A549 (cell line): ENCODE results near the gene ADPRHL1. TPM values are rescaled to one million over a fixed set of nuclear protein-coding genes. Genes with fewer than 3 reads are reported as not detected.
"Not testable (repeated sequence)": the region's sequence is repeated elsewhere in the genome, so short reads cannot be mapped to it uniquely, and the experiment has no call there.

Experiments used
- ATAC-seq, 2 experiments: fragments of 200-7000 bp in 1 of 2; fragments of >200 bp in 1 of 2; cut with Nextera tagmentation in 1 of 2; cut with Tn5 transposase in 1 of 2; 3 replicates each; pipeline versions ENCODE4 v1.8.0 to v1.9.1; 2018 to 2020; ENCODE audit warnings: mild to moderate bottlenecking in 1 of 2, moderate library complexity in 1 of 2
- CTCF ChIA-PET: fragments of 300-600 bp; sonication (Branson Sonifier 250); formaldehyde crosslinking; extraction: SDS; loops from one replicate; lab custom pipeline; 2021; ENCODE audit warnings: antibody characterized with exemption, inconsistent platforms; lab: Yijun Ruan, JAX
- POLR2A ChIA-PET: fragments of 350-600 bp; formaldehyde crosslinking; extraction: SDS; loops from one replicate; lab custom pipeline; 2021; ENCODE audit warnings: antibody characterized with exemption, inconsistent platforms; lab: Yijun Ruan, JAX
- DNase-seq, 2 experiments: peaks; one replicate each; pipeline versions ENCODE4 v3.0.0 to v3.0.0-alpha.2; 2011 to 2016; ENCODE audit warnings: low read depth in 1 of 2, low spot score in 1 of 2
- FAIRE-seq: peaks from 2 replicates; lab custom pipeline; 2011; peaks lifted over from hg19 to GRCh38; lab: Jason Lieb, UNC
- H3K27ac ChIP-seq, 2 experiments: fragments of >200 bp; sonication (Bioruptor Twin); formaldehyde crosslinking; 3 replicates each; pipeline ENCODE4 v1.5.1; 2016 to 2017
- H3K4me1 ChIP-seq: fragments of >200 bp; sonication (Bioruptor Twin); formaldehyde crosslinking; 3 replicates; pipeline ENCODE4 v1.6.1; 2016
- H3K4me2 ChIP-seq: fragments of >200 bp; sonication (Bioruptor Twin); formaldehyde crosslinking; 3 replicates; pipeline ENCODE4 v1.6.1; 2016
- H3K4me3 ChIP-seq: fragments of >200 bp; sonication (Bioruptor Twin); formaldehyde crosslinking; 3 replicates; pipeline ENCODE4 v1.5.1; 2016
- H3K9me3 ChIP-seq: fragments of >200 bp; sonication (Bioruptor Twin); formaldehyde crosslinking; 3 replicates; pipeline ENCODE4 v1.6.1; 2016
- ATOH8 ChIP-seq: fragments of 250-450 bp; sonication (Bioruptor Pico); IDR thresholded peaks from 2 replicates; pipeline ENCODE4 v1.5.0; 2020; ENCODE audit warnings: low read depth, mild to moderate bottlenecking, moderate library complexity
- ELK1 ChIP-seq: fragments of 150-350 bp; IDR thresholded peaks from 2 replicates; pipeline ENCODE4 v1.6.1; 2014; ENCODE audit warnings: low read depth, mild to moderate bottlenecking, low read length
- EP300 ChIP-seq, 2 experiments: fragments of >200 bp; sonication (Bioruptor Twin); formaldehyde crosslinking; IDR thresholded peaks; 2 replicates in 1 of 2; 3 replicates in 1 of 2; pipeline ENCODE4 v1.6.1; 2016 to 2017
- FOSB ChIP-seq: fragments of 250-450 bp; sonication (Bioruptor Pico); IDR thresholded peaks from 2 replicates; pipeline ENCODE4 v1.5.0; 2020; ENCODE audit warnings: mild to moderate bottlenecking, moderate library complexity
- HDAC2 ChIP-seq: fragments of 200-600 bp; sonication (generic); IDR thresholded peaks from 2 replicates; pipeline ENCODE4 v1.6.1; 2016
- MAFK ChIP-seq: fragments of 450-650 bp; IDR thresholded peaks from 2 replicates; pipeline ENCODE4 v1.6.1; 2014; ENCODE audit not compliant: partially characterized antibody
- MAZ ChIP-seq: fragments of 150-350 bp; IDR thresholded peaks from 2 replicates; pipeline ENCODE4 v1.6.1; 2014; ENCODE audit warnings: antibody characterized with exemption, low read depth, low read length, borderline replicate concordance
- NR3C1 ChIP-seq: fragments of >200 bp; sonication (Bioruptor Twin); formaldehyde crosslinking; IDR thresholded peaks from 3 replicates; pipeline ENCODE4 v1.6.1; 2017
- PBX3 ChIP-seq: IDR thresholded peaks from 2 replicates; pipeline ENCODE4 v1.6.1; 2012
- POLR2A ChIP-seq: IDR thresholded peaks from 2 replicates; pipeline ENCODE4 v1.6.1; 2012; ENCODE audit warnings: mild to moderate bottlenecking, low read length
- RCOR1 ChIP-seq: fragments of 150-350 bp; IDR thresholded peaks from 2 replicates; pipeline ENCODE4 v1.6.1; 2014; ENCODE audit warnings: antibody characterized with exemption, low read length, low read depth
- REST ChIP-seq: fragments of 200-600 bp; sonication (generic); IDR thresholded peaks from 2 replicates; pipeline ENCODE4 v1.6.1; 2016; ENCODE audit warnings: antibody characterized with exemption, mild to moderate bottlenecking, moderate library complexity
- SREBF2 ChIP-seq: fragments of 450-650 bp; IDR thresholded peaks from 2 replicates; pipeline ENCODE4 v1.6.1; 2014; ENCODE audit warnings: mild to moderate bottlenecking, moderate library complexity
- ZC3H11A ChIP-seq: fragments of 450-650 bp; IDR thresholded peaks from 2 replicates; pipeline ENCODE4 v1.6.1; 2014; ENCODE audit warnings: antibody characterized with exemption, mild to moderate bottlenecking
- ZFP36 ChIP-seq: fragments of 450-650 bp; IDR thresholded peaks from 2 replicates; pipeline ENCODE4 v1.6.1; 2014; ENCODE audit warnings: borderline replicate concordance; ENCODE audit not compliant: partially characterized antibody
- ZNF302 ChIP-seq: fragments of 250-450 bp; sonication (Bioruptor Pico); IDR thresholded peaks from 2 replicates; pipeline ENCODE4 v1.9.0; 2021; ENCODE audit warnings: inconsistent platforms, mild to moderate bottlenecking, moderate library complexity
- WGBS: methylation state at CpG from one replicate; pipeline ENCODE4 v1.1.6; 2017; ENCODE audit errors: missing lambda C conversion rate; 5-methylcytosine and 5-hydroxymethylcytosine counted together
- polyA plus RNA-seq, 4 experiments: library from polyadenylated mRNA; depleted of rRNA in 3 of 4; stranded (reverse); fragments of >200 nt; fragmentation: RNase III in 1 of 4; extraction: RNeasy Plus Mini Kit Qiagen cat#74134 plus additional on column Dnase treatment in 1 of 4; gene quantifications; 2 replicates in 3 of 4; 3 replicates in 1 of 4; pipeline ENCODE4 v1.2.3, GENCODE V29; 2011 to 2017

The ADPRHL1 gene
- polyA plus RNA-seq, 2 of the 4 experiments (the other 2 are of a cell fraction): 11.0 to 11.4 TPM

GRCh38 chr13:113369189-113369588 lies 84.1 kb downstream of the ADPRHL1 start:
- FAIRE-seq: no peak
- 69% methylated on average over 16 of the region's 29 CpGs for WGBS
- no peak for DNase-seq
- Histone ChIP-seq H3K9me3 (no peaks in the 10 kb centered on the region), H3K4me2 (no peak overlapping the region), H3K4me3 (no peak overlapping the region), H3K27ac (no peak overlapping the region), H3K4me1 (no peaks in the 10 kb centered on the region)
- CTCF ChIA-PET: no interaction called here
- no peak for TF ChIP-seq ZC3H11A
- TF ChIP-seq ELK1: no peak
- TF ChIP-seq POLR2A: no peak
- TF ChIP-seq FOSB: no peak
- no peak for TF ChIP-seq MAZ
- no peak for TF ChIP-seq HDAC2
- no peak for TF ChIP-seq ATOH8 (CRISPR knock-in tag)
- no peak for TF ChIP-seq SREBF2
- no peak for TF ChIP-seq ZFP36
- POLR2A ChIA-PET: no interaction called here
- no peak for ATAC-seq

- WGBS: 93% methylated on average over 6 of the region's 6 CpGs
- ATAC-seq, DNase-seq, POLR2A ChIA-PET, H3K4me1 ChIP-seq, H3K9me3 ChIP-seq, CTCF ChIA-PET, H3K27ac ChIP-seq, H3K4me2 ChIP-seq, H3K4me3 ChIP-seq, FAIRE-seq: not testable (repeated sequence)
Measured at GRCh38 chr13:113368353-113368752, 84.9 kb downstream of the ADPRHL1 start.

GRCh38 chr13:113367771-113368170 lies 85.5 kb downstream of the ADPRHL1 start:
- WGBS: 73% methylated on average over 6 of the region's 6 CpGs
- ChIA-PET POLR2A (no interaction called here), CTCF (no interaction called here)
- ATAC-seq: no peak
- no peak for TF ChIP-seq REST
- TF ChIP-seq ZNF302 (CRISPR knock-in tag): no peak
- no peak for TF ChIP-seq FOSB
- TF ChIP-seq RCOR1: no peak
- no peak for TF ChIP-seq EP300 (IDR thresholded peaks at IDR 0.05)
- TF ChIP-seq MAFK: no peak
- no peak for TF ChIP-seq NR3C1
- TF ChIP-seq ZFP36: no peak
- no peak for TF ChIP-seq SREBF2
- no peak for TF ChIP-seq POLR2A
- TF ChIP-seq PBX3: no peak
- FAIRE-seq: no peak
- no peak overlapping the region for H3K4me2 ChIP-seq
- no peak for DNase-seq
- H3K27ac ChIP-seq: no peak overlapping the region
- no peaks in the 10 kb centered on the region for H3K9me3 ChIP-seq
- H3K4me1 ChIP-seq: no peaks in the 10 kb centered on the region
- no peak overlapping the region for H3K4me3 ChIP-seq
